Medulla oblongata (tissue), 1 donor: ENCODE data around the gene FOXA2.

ENCODE experiments used
- DNase-seq: peaks from one replicate; pipeline ENCODE4 v3.0.0-alpha.2; 2015; ENCODE audit errors: extremely low spot score

The FOXA2 gene

GRCh38 chr20:22583773-22584521 lies 425 bp downstream of the FOXA2 start:
- no peak for DNase-seq

- DNase-seq = no peak
These were observed 1.2 kb downstream of the FOXA2 start for GRCh38 chr20:22582964-22583772.

DNA sequence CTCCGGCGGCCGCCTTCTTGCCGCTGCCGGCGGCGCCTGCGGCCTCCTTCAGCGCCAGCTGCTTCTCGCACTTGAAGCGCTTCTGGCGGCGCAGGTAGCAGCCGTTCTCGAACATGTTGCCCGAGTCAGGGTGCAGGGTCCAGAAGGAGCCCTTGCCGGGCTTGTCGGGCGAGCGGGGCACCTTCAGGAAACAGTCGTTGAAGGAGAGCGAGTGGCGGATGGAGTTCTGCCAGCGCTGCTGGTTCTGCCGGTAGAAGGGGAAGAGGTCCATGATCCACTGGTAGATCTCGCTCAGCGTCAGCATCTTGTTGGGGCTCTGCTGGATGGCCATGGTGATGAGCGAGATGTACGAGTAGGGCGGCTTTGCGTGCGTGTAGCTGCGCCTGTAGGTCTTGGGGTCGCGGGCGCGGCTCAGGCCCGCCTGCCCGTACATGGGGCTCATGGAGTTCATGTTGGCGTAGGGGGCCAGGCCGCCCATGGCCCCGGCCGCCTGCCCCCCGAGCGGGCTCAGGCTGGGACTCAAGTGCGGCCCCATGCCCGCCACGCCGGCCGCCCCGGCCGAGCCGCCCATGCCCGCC lies 1.9 kb downstream of the FOXA2 start:
- no peak for DNase-seq

DNA sequence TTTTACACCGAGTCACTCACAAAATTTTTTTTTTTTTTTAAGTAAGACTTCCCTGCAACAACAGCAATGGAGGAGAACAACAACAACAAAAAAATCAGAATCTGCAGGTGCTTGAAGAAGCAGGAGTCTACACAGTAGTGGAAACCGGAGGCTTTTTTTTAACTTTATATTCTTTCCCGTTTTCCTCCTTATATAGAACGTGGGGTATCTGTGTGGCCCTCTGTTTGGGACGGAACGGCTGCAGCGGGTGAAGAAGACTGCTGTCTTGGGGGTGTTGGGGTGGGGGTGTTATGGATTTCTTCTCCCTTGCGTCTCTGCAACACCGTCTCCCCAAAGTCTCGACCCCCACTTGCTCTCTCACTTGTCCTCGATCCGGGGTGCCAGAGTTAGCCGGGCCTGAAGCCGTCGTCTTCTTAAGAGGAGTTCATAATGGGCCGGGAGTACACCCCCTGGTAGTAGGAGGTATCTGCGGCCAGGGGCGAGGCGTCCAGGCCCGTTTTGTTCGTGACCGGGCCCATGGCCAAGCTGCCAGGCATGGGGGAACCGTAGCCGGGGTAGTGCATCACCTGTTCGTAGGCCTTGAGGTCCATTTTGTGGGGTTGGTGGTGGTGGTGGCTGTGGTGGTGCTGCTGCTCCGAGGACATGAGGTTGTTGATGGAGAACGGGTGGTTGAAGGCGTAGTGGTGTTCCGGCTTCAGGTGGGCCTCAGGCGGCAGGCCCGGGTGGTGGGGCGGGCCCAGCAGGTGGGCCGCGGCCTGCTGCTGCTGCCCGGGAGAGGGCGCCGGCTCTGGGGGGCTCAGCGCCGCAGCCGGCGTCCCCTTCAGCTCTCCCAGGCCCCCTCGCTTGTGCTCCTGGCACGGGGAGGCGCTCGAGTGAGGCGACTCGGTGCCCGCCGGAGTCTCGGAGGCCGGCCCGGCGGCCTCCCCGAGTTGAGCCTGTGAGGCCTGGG lies 2.7 kb downstream of the FOXA2 start:
- DNase-seq = no peak

DNA sequence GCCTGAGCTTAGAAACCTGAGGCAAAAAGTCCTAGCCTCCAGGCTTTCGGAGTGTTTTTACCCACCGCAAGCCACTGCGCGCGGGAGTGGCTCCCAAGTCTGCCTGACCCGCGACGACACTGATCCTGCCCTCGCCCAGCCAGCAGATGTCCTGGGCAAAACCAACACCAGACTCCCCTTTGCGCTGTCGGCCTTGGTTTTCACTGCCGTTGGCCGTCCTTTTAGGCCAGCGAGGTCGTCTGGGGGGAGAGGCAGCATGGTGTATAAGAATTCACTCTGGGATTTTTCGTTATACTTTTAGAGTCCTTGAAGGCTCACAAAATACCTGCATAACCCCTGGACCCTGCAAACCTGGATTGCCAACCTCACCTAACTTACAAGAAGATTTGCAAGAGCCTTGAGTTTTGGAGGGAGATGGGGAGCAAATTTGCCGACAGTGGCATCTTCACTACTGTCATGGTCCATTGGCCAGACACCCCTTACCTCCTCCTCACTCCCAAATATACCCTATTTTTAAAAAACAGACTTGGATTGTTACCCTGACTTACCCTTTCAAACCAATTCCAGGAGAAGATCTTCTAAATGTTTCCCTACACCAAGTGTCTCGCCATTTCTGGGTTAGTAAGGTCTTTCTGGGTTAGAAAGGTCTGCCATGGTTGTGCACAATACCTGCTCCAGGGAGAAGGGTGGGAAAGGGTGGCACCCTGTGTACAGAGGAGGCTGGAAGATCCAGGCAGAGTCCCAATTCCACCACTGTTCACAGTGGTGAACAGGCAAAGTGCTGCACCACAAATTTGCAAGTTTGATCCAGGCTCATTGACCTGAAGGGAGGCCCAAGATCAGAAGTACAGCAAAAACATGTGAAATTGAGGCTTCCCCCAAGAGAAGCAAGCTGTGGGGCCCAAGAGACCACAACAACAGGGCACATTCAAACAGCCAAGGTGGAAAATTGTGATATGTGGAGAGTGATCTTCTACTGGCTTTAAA lies 4.4 kb downstream of the FOXA2 start:
- no peak for DNase-seq

DNA sequence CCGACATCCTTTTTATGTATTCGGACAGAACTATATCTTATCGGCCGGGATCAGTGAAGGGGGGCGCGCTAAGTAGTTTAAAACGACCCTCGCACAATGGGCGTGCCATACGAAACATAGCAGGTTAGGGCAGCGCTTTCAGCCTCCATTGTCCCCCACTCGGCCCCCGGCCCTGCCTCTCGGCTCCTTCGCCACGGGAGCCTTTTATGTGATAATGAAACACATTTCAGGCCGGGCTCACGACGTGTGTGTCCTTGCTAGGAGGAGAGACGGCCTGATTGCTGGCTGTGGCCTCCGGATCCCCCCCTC lies 5.3 kb downstream of the FOXA2 start:
- DNase-seq = no peak

DNA sequence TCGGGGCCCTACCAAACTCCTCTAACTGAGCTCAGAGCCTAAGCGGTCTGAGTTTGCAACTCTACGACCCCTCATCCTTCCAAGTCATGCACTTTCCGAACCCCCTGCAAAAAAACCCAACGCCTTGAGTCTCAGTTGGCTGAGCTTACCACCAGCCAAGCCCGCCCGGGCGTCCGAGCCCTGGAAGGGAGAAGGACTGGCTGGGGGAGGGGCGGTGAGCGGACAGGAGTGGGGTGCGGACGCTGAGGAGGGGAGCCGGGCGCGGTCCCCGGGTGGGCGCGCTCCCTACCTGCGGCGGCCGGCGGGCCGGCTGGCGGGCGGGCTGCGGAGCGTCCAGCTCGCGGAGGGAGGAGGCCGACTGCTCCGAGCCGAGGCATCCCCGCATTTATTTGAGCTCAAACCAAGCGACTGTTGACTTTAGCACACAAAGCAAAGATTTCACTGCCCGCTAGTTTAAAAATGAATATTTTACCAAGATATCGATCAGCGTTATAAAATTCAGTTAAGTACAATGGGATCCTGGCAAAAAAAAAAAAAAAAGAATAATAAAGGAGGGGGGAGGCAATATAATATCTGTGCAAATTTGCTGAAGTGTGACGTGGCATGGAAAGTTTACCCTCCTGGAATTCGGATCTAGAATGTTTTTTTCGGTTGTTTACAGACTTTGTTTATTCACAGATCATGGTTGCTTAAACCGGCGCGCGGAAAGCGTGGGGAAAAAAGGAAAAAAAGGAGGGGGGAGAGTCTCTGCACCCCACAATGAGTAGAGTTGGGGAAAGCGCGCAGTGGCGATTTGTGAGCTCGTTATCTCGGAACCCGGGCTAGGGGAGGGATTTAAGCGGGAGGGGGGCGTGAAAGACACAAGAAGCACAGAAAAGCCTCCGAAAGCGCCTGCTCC lies 5.9 kb downstream of the FOXA2 start:
- no peak for DNase-seq

DNA sequence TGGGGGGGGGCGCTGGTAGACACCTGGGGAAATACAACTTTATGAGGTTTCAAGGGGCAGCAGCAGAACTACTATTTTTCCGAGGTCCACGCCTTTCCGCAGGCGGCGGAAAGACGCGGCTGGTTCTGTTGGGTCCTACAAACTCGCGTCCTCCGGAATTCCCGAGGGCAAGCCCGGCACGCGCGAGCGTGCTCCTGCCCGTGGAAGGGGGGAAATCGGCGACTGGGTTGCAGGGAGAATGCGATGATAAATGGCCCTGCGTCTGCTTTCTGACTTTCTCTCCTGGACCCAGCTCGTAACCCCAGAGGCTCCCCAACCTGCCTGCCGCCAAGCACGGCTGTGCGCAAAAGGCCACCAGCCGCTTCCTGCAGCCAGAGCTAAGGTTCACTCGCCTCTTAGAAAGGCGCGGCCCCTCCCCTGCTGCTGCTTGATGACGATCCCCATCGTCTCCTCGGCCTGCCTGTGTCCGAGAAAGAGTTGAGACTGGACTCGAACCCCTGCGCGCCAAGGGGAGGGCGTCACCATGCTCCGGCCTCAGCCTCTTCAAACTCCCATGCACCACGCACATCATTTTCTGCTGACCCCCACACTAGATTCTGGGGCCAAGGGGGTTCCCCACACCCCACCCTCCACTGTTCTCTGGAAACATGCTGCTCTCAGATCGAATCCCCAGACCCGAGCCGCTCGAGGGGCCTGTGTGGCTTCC lies 6.7 kb downstream of the FOXA2 start:
- DNase-seq = no peak

- no peak for DNase-seq
These were observed 7.4 kb downstream of the FOXA2 start for GRCh38 chr20:22576733-22577514.

GRCh38 chr20:22576273-22576672 lies 8.1 kb downstream of the FOXA2 start:
- DNase-seq = no peak

DNA sequence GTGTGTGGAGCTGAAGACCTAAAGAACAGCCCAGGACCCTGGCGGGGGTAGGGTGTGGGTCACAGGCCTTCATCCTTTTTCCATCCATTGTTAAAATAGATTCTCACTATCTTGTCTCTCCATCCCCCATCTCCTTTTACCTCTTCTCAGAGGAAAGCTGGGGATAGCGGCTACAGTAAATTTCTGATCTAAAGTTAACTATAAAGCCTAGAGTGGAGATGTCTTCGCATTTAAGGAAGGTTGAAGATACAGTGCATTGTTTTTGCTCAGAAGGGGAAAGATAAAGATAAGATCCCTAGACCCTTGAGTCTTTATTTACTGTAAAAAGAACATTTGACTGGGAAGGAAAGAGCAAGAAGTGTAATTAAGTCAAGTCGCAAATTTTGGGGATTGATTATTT lies 8.6 kb downstream of the FOXA2 start:
- no peak for DNase-seq

GRCh38 chr20:22575087-22575721 lies 9.2 kb downstream of the FOXA2 start:
- DNase-seq = no peak

DNA sequence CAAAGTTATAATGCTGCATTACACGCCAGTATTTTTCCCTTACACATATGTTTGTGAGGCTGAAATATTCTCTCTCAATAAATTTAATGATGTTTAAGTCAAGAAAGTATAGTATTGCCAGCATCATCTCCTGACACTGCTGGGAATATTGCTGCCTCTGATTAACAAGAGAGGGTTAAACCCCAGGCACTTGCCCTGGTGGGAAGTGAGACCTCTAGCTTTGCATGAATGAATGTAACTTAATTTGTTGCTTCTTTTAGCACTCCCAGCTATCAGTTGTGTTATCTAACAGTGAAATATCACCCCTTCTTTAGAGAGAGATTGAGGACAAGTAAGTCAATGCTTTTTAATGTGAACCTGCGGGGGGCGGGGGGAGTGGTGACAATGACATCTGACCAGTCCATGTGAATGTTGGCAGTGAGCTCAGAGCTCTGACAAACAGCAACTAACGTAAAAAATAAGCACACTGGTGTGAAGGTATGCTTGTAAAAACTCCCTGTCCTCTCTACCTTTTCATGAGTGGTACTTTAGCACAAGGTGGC lies 9.8 kb downstream of the FOXA2 start:
- DNase-seq = no peak

GRCh38 chr20:22572491-22572890 lies 11.9 kb downstream of the FOXA2 start:
- DNase-seq = no peak

- no peak for DNase-seq
These were observed 12.3 kb downstream of the FOXA2 start for GRCh38 chr20:22572023-22572422.

- DNase-seq = no peak
These were observed 15.0 kb downstream of the FOXA2 start for GRCh38 chr20:22569353-22569752.

DNA sequence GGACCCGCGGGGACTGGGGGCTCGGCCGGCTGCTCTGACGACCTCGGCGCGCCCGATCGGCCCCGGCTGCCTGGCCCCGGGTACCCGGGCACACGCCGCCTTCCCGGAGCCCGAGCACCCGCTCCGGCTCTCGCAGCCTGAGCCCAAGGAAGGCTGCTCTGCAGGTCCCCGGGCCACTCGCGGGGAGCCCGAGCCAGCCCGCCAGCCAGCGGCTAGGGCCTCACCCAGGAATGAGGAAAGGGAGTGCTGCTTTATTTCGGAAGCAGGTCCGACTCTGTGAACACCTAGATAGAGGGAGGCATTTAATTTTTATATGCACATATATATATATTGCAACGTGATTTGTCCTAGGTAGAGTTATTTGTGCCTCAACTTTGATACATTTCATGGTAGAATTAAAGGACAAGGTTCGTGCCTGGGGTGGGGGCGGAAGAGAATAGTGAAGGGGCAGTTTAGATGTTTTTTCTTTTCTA lies 15.5 kb downstream of the FOXA2 start:
- DNase-seq = no peak
